ENCODE data around the gene MIPOL1.

MIPOL1 gene

GRCh38 chr14:37464192-37464858 is 266.6 kb downstream of the MIPOL1 start:
- peaks cover 4% of the 10 kb centered on the region for H3K27me3 Mint-ChIP-seq (ENCODE audit: low read depth, poor library complexity)
- no peak overlapping the region for H3K4me3 Mint-ChIP-seq
- H3K36me3 Mint-ChIP-seq (ENCODE audit: low read depth) = peaks cover 44% of the 10 kb centered on the region
- no peak for TF ChIP-seq CTCF (IDR thresholded peaks at IDR 0.05)
- no peak overlapping the region for H3K27ac Mint-ChIP-seq
- peaks cover 42% of the 10 kb centered on the region for H3K9me3 Mint-ChIP-seq
- H3K4me1 Mint-ChIP-seq = no peaks in the 10 kb centered on the region
- DNase-seq = no peak

GRCh38 chr14:37466003-37466622 is 268.4 kb downstream of the MIPOL1 start:
- no peak for DNase-seq
- Mint-ChIP-seq H3K27me3 (ENCODE audit: low read depth, poor library complexity) (peaks cover 4% of the 10 kb centered on the region), H3K4me1 (no peaks in the 10 kb centered on the region), H3K4me3 (no peak overlapping the region), H3K27ac (no peak overlapping the region), H3K9me3 (peaks cover 27% of the 10 kb centered on the region), H3K36me3 (ENCODE audit: low read depth) (peaks cover 35% of the 10 kb centered on the region)
- no peak for TF ChIP-seq CTCF (IDR thresholded peaks at IDR 0.05)

GRCh38 chr14:37466623-37467088 is 268.9 kb downstream of the MIPOL1 start:
- Mint-ChIP-seq H3K4me3 (no peak overlapping the region), H3K27ac (no peak overlapping the region)

GRCh38 chr14:37469650-37470049 is 271.9 kb downstream of the MIPOL1 start:
- Mint-ChIP-seq H3K4me1 (no peaks in the 10 kb centered on the region), H3K4me3 (no peak overlapping the region), H3K27ac (no peak overlapping the region), H3K36me3 (ENCODE audit: low read depth) (peaks cover 13% of the 10 kb centered on the region), H3K27me3 (ENCODE audit: low read depth, poor library complexity) (peaks cover 2% of the 10 kb centered on the region), H3K9me3 (peaks cover 7% of the 10 kb centered on the region)
- no peak for TF ChIP-seq CTCF (IDR thresholded peaks at IDR 0.05)
- DNase-seq = no peak

More at GRCh38 chr14:37466623-37467088, 268.9 kb downstream of the MIPOL1 start:
- H3K4me1 Mint-ChIP-seq = no peaks in the 10 kb centered on the region
- H3K36me3 Mint-ChIP-seq (ENCODE audit: low read depth) = peaks cover 30% of the 10 kb centered on the region
- no peak for TF ChIP-seq CTCF (IDR thresholded peaks at IDR 0.05)
- DNase-seq = no peak
- peaks cover 22% of the 10 kb centered on the region for H3K9me3 Mint-ChIP-seq
- H3K27me3 Mint-ChIP-seq (ENCODE audit: low read depth, poor library complexity) = peaks cover 4% of the 10 kb centered on the region

- H3K4me1 Mint-ChIP-seq = no peaks in the 10 kb centered on the region
- peaks cover 16% of the 10 kb centered on the region for H3K36me3 Mint-ChIP-seq (ENCODE audit: low read depth)
- H3K27me3 Mint-ChIP-seq (ENCODE audit: low read depth, poor library complexity) = peaks cover 2% of the 10 kb centered on the region
- no peak overlapping the region for H3K27ac Mint-ChIP-seq
- DNase-seq = no peak
- no peak overlapping the region for H3K4me3 Mint-ChIP-seq
- TF ChIP-seq CTCF (IDR thresholded peaks at IDR 0.05) = no peak
- H3K9me3 Mint-ChIP-seq = peaks cover 7% of the 10 kb centered on the region
Measured at GRCh38 chr14:37470251-37470650, 272.5 kb downstream of the MIPOL1 start.

GRCh38 chr14:37472906-37473305 is 275.2 kb downstream of the MIPOL1 start:
- no peak overlapping the region for H3K4me3 Mint-ChIP-seq
- no peak for TF ChIP-seq CTCF (IDR thresholded peaks at IDR 0.05)
- peaks cover 31% of the 10 kb centered on the region for H3K36me3 Mint-ChIP-seq (ENCODE audit: low read depth)
- DNase-seq = no peak
- H3K27me3 Mint-ChIP-seq (ENCODE audit: low read depth, poor library complexity) = peaks cover 2% of the 10 kb centered on the region
- peaks cover 19% of the 10 kb centered on the region for H3K9me3 Mint-ChIP-seq
- H3K27ac Mint-ChIP-seq = no peak overlapping the region
- H3K4me1 Mint-ChIP-seq = no peaks in the 10 kb centered on the region
